ENCODE results near the gene ATP8B3. TPM values are rescaled to one million over a fixed set of nuclear protein-coding genes. Genes with fewer than 3 reads are reported as not detected.

ATP8B3 gene
- total and polyA plus RNA-seq, 10 of the 15 experiments (the other 5 are each of a cell fraction or from before 2014, with no cell fraction given): 0.13 to 1.7 (median 0.52) TPM

GRCh38 chr19:1823539-1824251, 11.6 kb upstream of the ATP8B3 start:
- H3K27ac ChIP-seq (ENCODE audit: control insufficient read depth, insufficient read depth): no peak overlapping the region
- in situ Hi-C loops (cut with MboI) (no loop called here), intact Hi-C loops (cut with micrococcal nuclease; ENCODE audit: unreplicated experiment) (no loop called here)
- H3K27me3 ChIP-seq (replicated peaks in 1 of 2; ENCODE audit: control insufficient read depth in 2 of 2, insufficient read depth in 2 of 2, low read length in 1 of 2): no peaks in the 10 kb centered on the region
- H3K4me3 ChIP-seq: no peak overlapping the region
- no TSS peak for BruUV-seq (replicated peaks)
- H3K4me1 ChIP-seq (ENCODE audit: control insufficient read depth, insufficient read depth, low read length): no peaks in the 10 kb centered on the region
- H3K9me3 ChIP-seq (replicated peaks; ENCODE audit: control insufficient read depth, insufficient read depth, low read length): no peaks in the 10 kb centered on the region
- WGBS (ENCODE audit: insufficient coverage, insufficient replicate concordance, low lambda C conversion rate, missing lambda C conversion rate): 96% methylated on average over 34 of the region's 36 CpGs
- ChIA-PET CTCF (interaction anchor here (0.9 kb wide), 1 partner anchor 15 kb away, joined by 3 read pairs; no protein-coding TSS in a partner anchor), SMC1A (ENCODE audit: uncharacterized antibody, unreplicated experiment) (no interaction called here), POLR2A (no interaction called here), RAD21 (ENCODE audit: unreplicated experiment) (no interaction called here)
- peaks cover 6 to 21% of the 10 kb centered on the region in 2 experiments; a peak in 3 of 4 replicates for H3K36me3 ChIP-seq (ENCODE audit: control insufficient read depth in 2 of 2, insufficient read depth in 2 of 2, low read length in 1 of 2)
- no peak overlapping the region for H2AFZ ChIP-seq (ENCODE audit: control insufficient read depth, low read depth, low read length)
- no peaks in the 10 kb centered on the region for H4K20me1 ChIP-seq (ENCODE audit: control insufficient read depth, insufficient read depth)
- H3K9ac ChIP-seq (ENCODE audit: control insufficient read depth, insufficient read depth, low read length): no peak overlapping the region
- no peaks in the 10 kb centered on the region; the same call in 1 of the 2 replicates for H3K79me2 ChIP-seq (ENCODE audit: control insufficient read depth, insufficient read depth, low read length)
- FAIRE-seq (no peak), DNase-seq (ENCODE audit: low read depth, low spot score) (no peak), ATAC-seq (no peak)
- no peak overlapping the region for H3K4me2 ChIP-seq (ENCODE audit: control insufficient read depth, insufficient read depth)
- TF ChIP-seq POLR2A (IDR thresholded peaks at IDR 0.05; ENCODE audit: low read depth, low read length) (no peak; the same call in 1 of the 2 replicates), HDGF (IDR thresholded peaks at IDR 0.05) (no peak), E4F1 (IDR thresholded peaks at IDR 0.05; ENCODE audit: borderline replicate concordance, partially characterized antibody) (no peak), CHD1 (IDR thresholded peaks at IDR 0.05; ENCODE audit: low read depth, low read length) (no peak), NFYB (IDR thresholded peaks at IDR 0.05; ENCODE audit: insufficient read depth, low read depth, low read length) (no peak), JUND (IDR thresholded peaks at IDR 0.05; ENCODE audit: low read depth, low read length) (no peak), RELA (IDR thresholded peaks at IDR 0.05; ENCODE audit: borderline replicate concordance, partially characterized antibody) (no peak), BRCA1 (IDR thresholded peaks at IDR 0.05; ENCODE audit: low read depth, low read length) (no peak), ELK1 (IDR thresholded peaks at IDR 0.05; ENCODE audit: low read depth, low read length) (no peak), POLR2AphosphoS2 (IDR thresholded peaks at IDR 0.05; ENCODE audit: low read depth, low read length) (no peak), HCFC1 (IDR thresholded peaks at IDR 0.05; ENCODE audit: low read length) (no peak), CUX1 (IDR thresholded peaks at IDR 0.05; ENCODE audit: insufficient replicate concordance, low read depth, low read length) (no peak), RUNX3 (IDR thresholded peaks at IDR 0.05; ENCODE audit: low read length) (no peak), ATF3 (IDR thresholded peaks at IDR 0.05; ENCODE audit: borderline replicate concordance, extremely low read depth, low read depth, low read length) (no peak), EP300 (IDR thresholded peaks at IDR 0.05; ENCODE audit: borderline replicate concordance in 1 of 2, control insufficient read depth in 1 of 2, low read depth in 2 of 2, low read length in 2 of 2) (no peak)

Measured in GM12878 (cell line).